Embryonic facial prominence (tissue), 1 donor: ENCODE measurements around the gene PSMB10.

Source experiments
- DNase-seq: peaks from one replicate; pipeline ENCODE4 v3.0.0-alpha.2; 2016; ENCODE audit errors: extremely low spot score

PSMB10 gene

DNA sequence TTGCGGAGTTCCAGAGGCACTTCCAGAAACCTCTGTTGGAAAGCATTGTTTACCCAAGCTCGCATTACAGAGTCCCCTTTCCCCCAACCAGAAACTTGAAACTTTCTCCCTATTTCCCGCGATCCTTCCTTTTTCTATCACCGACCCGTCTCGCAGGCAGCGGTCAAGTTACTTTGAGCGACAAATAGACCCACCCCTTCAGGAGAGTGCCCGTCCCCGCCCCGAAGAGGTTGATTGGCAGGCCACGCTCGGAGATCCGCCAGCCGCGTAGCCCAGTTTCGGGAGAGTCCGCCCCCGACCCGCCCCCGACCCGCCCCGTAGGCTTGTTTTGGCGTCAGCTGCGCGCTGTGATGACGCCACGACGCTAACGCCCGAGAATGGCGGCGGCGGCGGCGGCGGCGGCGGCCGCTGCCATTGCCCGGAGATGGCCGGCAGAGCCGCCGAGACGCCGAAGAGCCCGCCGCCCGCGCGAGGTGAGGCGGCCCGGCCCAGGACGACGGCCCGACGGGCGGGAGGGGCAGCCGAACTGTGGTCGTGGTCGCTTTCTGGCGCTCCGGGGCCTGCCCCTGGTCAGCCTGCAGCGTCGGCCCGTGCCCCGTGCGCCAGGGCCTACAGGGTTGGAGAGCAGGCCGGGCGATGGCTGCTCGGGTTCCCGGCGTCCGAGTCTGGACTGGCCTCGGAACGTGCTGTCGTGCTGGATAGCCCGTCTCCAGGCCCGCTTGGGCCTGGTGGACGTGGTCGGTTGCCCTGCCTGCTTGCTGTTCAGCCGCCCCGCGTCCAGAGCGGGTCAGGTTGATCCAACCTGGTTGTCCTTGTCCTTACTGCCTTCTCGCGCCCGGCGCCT is 43.5 kb downstream of the PSMB10 start, which contains the start of gene PSKH1:
TSS of gene PSKH1 (plus strand) at position 356 of the 844 bp plus-strand sequence. CDS start 15,496 bp downstream, outside the sequence.
- peak; percentile 94 for DNase-seq

DNA sequence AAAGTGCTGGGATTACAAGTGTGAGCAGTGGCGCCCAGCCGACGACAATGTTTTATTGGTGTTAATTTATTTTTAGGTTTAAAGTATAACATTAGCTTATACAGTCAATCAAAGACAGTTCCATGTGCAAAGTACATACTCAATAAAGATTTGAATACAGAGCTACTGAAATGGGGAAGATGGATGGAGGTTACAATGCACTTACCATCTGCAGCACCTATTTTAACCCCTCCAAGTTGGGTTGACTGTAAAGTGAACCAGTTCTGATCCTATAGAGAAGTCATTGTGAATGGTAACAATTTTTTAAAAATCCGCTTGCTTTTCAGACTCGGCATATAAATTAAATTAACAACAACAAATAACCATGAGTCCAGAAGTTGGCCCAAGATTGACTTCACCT is 44.3 kb downstream of the PSMB10 start:
- no peak for DNase-seq

- no peak for DNase-seq
Observed at GRCh38 chr16:67888331-67888730, 48.3 kb downstream of the PSMB10 start.

- no peak for DNase-seq
Observed at GRCh38 chr16:67886387-67886786, 50.3 kb downstream of the PSMB10 start.

DNA sequence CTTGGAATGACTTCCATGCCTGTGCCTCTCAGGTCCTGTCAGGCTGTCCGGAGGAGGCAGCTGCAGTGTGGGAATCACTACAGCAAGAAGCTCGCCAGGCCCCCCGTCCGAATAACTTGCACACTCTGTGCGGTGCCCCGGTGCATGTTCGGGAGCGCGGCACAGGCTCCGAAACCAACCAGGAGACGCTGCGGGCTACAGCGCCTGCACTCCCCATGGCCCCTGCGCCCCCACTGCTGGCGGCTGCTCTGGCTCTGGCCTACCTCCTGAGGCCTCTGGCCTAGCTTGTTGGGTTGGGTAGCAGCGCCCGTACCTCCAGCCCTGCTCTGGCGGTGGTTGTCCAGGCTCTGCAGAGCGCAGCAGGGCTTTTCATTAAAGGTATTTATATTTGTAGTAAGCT is 50.7 kb downstream of the PSMB10 start:
- no peak for DNase-seq

- DNase-seq: no peak
Observed at GRCh38 chr16:67885545-67885944, 51.1 kb downstream of the PSMB10 start.

- peak; percentile 46 for DNase-seq
Observed at GRCh38 chr16:67884684-67885083, 52.0 kb downstream of the PSMB10 start, which contains the start of gene NRN1L. NRN1L (plus strand) TSS chr16:67884885; CDS start chr16:67884904, 19 bp downstream.
